ENCODE measurements around the gene LOXL3.

LOXL3 gene

DNA sequence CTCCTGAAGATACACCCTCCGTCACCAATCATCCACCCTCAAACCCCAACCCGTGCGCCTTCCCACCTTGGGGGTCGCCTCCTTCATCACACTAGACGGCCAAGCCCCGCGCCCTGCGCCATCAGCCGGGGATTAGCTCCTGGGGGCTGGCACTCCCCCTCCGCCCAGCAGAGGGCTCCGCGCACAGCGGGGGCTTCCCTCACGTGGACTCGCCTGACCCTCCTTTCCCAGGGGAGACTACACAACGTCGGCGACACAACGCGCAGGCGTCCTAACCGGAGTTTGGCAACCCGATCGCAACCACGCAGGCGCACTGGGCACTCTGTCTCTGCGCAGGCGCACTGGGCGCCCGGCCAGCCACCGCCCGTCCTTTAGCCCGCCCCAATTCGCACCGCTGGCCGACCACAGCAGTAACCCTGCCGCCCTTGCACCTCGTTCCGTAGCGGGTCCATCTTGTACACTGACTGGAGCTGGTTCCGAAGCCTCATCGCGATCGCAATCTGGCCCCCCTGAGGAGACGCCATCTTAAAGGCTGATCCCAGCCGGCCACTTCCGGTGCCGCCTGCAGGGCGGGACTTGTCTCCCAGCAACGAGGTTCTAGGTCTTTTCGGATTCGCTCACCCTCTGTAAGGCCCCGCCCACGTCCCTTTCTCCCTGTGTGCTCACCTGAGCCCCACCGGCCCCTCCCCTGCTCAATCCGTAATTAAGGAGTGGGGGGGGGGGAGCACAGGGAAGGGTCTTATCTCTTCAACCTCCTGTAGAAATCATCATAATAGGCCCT lies 46.4 kb downstream of the LOXL3 start, which contains the start of gene PCGF1:
Gene PCGF1 (minus strand): TSS at position 551 of the 781 bp plus-strand sequence. CDS start 27 bp downstream, at position 524.
- DNase-seq: peak; percentile 100

DNA sequence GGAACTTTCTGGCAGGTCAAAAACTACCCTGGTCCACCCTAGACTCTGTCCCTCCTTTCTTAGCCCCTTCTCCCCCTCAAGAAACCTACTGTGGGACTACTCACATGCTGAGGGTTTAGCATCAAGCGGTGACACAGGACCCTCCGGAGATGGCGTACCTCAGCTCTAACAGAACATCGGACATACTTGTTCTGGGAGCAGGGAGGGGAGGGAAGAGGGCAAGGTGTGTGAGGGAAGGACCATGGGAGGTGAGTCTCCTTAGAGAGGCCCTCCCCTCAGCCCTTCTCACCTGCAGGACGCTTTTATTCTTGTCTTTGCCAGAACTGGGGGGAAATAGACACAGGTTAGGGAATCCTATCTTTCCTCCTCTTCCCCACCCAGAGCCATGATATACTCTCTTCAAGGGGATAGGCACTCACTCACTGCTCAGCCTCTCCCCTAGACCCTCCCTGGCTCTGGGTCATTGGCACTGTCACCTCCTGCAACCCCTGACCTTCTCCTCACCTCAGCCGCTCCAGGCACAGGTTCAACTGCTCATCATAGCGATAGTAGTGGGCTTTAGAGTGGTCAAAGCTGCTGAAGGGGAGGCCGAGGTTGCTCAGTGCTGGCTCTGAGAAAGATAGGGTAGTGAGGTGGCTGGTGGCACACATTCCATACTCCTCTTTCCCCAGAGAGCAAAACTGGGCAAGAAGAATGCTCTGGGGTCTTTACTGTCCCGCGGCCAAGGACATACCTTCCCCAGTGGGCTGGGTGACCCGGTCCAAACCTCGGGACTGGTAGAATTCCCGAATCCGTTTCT lies 48.1 kb downstream of the LOXL3 start:
- no peak for DNase-seq

DNA sequence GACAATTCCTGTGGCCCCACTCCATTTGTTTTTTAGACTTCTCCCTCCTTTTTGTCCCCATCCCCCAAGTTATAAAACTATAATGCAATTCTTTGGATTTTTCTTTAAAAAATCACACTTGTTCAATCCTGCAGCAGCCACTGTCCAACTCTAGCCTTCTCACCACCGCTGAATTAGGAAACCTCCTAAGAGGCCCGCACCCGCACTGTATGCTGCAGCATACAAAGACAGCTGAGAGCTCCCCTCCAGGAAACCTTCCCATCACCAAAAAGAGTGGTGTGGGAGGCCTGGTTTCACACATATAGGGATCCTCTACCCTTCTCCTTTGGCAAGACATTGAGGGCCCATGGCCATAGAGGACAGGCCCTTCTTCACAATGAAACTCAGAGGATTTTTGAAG lies 49.2 kb downstream of the LOXL3 start:
- no peak for DNase-seq

DNA sequence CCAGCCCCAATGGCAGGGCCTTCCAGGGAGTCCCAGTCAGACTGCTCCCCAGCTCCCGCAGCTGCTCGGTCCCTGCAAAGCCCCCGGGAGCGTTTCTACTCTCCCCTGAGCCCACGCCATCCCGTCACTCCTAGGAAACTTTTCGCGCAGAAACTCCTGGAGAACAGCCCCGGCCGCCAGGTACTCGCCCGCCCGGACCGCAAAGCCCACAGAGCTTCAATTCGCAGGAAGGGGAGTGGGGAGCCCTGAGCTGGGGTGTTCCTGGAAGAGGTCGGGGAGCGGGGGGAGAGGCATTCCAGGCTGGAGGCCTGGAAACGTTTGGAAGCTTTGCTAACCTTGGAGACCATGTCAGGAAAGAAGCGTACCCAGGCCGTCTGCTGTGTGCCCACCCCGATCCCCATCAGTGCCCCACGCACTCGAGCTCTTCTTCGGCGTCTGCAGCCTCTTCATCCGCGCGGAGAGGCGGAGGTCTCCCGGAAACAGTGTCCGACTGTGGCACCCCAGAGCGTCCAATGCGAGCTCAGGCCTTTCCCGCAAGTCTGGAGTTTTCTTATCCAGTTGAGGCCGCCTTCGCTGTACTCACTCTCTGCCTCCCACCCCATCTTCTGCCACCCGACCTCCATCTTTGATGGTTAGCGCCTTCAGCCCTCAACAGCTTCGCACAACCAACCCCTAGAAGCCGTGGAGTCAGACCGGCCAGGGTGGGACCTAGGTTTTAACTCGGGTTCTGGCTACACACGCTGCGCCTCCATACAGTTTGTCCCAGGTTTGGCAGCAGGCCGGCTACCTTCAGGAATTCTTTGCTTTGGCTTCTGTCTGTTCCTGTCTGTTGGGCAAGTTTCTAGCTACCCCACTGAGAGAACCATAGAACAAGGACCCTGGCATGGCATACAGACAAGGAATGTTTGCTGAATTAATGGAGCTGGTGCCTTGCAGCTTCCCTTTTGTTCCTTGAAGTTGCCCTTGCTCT lies 50.0 kb downstream of the LOXL3 start:
- DNase-seq: peak; percentile 26

DNA sequence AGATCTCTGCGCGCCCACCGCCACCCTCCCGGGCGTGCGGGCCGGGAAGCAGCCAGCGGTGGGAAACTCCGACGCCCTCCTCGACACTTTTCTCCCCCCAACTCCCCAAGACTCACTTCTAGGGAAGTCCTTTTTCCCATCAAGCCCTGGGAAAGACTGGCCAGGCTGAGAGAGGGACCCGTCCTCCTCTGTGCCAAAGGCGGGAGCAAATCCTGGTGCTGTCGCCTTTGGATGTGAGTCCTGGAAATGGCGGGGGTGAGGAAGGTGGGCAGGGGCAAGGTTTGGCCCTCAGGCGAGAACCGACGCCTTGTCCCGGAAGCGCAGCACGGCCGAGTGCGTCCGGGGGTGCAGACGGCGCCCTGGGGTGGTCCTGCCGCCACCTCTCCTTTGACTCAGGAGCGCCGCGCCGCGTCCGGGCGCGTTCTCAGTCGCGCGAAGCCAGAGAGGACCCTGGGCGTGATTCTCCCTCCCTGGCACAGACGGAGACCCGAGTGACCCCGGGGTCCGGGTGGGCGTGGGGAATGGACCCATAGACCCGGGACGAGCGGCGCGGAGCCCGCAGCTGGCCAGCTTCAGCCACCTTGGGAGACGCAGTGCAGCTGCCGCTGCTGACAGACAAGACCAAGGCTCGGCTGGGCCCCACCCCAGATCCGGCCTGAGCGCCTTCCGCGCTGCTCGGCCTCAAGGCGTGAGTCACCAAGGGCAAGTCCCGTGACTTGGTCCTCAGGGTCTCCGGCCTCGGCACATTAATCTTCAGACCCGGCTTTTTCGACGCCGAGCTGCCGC lies 50.8 kb downstream of the LOXL3 start:
- DNase-seq: peak; percentile 70

DNA sequence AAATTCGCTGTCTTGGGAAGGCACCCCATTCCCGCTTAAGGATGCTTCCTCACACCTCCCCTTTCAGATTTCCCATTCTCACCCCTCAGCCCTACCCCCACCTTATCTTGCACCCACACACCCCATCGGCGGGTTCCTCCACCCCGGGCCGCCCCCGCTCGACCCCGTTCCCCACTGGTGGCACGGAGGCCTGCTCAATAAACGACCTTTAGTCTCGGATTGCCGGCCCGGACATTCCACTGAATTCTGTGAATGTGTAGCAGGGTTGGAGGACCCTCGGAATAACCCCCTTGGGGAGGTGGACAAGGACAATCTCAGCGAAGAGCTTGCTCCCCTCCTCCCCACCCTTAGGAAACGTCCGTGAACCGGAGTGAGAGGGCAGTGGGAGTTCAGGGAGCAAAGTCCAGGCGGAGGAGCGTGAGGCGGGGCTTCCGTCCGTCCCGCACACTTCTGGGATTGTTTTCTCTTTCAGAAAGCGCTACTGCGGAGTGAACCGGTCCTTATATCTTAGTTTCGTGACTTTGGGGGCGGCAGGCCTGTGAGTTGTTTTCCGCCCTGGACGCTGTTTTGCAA lies 51.5 kb downstream of the LOXL3 start:
- peak; percentile 48 for DNase-seq

DNA sequence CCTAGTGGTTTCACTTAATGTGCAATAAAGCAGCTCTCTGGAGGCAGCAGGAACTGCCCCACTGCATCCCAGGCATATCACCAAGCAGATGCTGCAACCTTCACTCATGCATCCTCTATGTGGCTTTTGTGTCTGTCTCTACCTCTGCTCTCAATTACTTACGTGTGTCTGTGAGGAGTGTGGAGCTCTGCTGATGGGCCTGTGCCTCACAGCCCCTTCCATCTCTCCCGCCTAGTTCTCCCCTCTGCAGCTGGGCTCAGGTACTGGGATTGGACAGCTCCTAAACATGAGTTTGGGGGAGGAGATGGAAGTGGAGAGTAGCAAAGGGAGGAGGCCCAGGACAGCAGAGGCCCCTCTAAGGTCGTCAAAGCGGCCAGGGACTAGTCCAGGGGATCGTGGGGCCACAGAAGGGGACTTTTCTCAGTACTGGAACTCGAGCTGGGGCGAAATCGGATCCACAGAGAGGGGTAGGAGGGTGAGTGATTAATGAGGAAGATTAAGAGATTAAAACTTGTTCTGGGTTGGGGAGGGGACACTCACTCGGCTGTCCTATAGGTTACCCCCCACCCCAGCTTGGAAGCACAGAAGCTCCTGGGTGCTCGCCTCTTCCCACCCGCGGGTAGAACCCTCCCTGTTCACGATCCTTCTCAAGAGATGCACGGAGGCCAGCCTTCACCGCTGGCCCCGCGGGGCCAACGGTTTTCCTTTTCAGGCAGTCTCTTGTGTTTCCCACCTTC lies 52.2 kb downstream of the LOXL3 start:
- DNase-seq: peak; percentile 43

DNA sequence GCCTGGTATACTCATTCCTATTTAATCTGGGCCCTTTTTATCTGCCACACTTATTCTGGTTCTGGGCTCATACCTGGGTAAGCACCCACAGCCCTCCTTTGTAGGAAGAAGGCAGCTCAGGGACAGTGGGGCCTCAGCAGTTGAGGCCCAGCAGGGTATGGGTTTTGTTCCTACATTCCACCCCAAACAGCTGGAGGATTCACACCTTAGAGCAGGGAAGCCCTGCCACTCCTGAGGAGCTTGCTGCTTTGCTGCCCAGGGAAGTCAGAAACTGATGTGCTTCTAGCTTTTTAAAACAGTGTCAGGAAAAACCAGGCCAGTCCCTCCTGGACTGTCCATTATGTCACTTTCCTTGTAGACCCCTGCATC lies 53.2 kb downstream of the LOXL3 start:
- DNase-seq: no peak

DNA sequence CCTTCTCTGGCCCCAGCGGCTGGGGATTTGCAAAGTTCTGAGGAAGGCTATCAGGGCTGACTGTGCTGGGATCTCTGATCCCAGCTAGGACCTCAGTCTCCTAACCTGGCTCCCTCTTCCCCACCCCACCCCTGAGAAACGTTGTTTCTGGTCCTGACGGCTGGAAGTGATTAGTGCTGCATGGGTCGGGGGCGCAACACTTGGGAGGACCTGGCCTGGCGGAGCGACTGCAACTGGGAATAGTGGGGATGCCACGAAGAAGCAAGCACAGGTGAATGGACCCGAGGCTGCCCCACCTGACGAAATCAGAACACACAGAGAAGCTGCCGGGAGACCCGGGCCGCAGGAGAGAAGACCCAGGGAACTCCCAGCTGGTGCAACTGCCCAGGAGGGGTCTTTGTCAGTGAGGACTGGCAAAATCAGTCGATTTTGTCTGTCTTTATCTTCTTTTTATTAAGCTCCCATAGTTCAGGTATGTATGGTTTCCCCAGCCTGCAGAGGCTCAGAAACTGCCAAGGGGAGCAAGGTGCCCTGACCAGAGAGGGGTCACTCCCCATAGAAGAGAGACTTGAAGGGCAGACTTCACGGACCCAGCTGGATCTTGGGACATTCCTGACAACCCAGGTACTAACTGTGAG lies 53.7 kb downstream of the LOXL3 start:
- DNase-seq: no peak

DNA sequence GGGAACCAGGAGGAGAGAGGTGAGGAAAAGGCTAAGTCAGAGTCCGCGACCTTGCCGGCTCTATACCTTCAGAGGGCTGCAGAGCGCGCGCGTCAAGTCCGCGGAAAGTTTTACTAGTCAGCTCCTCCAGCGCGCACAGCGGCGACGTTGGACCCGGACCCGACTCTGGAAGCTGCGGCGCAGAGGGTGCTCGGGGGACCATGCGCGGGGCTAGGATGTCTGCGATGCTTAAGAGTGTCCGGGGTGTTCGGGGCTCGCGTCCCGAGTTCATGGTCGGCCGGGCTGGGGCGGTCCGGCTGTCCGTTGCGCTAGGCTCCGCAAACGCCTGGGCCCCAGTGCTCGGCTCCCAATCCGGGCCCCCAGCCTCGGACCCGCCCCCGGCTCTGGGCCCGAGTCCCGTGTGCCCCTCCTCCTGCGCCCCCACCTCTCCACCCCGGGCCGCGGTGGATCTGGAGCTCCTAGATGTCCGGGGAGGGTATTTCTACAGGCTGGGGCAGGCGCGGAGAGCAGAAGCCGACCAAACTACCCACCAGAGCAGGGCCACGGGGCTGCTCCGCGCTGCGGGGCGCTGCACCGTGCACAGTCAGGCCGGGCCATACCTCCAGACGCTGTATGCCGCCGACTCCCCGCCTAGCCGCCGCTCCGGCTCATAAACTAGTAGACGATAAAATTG lies 54.3 kb downstream of the LOXL3 start, which contains the start of gene LBX2:
Gene LBX2 (minus strand): TSS at position 337 of the 673 bp plus-strand sequence. CDS start 66 bp downstream, at position 271.
- peak; percentile 66 for DNase-seq

DNA sequence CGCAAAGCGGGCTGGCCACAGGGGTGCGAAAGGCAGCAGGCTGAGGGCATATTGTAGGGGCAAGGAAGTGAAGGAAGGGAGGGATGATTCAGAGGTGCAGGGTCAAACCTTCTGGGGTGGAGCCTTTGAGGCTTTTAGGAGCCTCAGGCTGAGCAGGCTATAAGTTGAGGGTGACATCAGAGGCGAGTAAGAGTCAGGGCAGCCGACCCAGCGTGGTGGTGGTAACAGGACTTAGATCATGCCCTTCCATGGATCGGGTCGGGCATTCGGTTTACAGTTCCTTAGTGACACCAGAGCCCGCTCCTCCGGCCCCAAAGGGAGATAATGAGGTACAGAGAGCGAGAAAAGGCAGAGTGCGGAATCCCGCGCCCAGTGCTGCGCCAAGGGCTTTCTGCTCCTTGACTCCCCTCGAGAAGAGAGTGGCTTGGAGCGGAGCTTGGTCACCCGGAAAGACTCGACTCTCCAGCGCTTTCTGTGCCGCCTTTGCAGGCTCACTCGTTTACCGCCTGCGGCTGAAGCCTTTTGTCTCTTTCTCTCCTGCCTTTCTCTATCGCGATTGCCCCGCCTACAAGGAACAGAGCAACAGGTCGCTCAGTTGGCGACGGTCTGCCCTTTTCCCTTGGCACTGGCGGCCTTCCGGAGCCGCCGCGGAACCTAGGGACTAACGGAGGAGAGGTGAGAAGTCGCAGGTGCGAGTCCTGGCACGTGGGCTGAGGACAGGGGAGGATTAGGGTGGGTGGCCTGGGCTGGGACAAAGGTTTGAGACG lies 55.1 kb downstream of the LOXL3 start:
- peak; percentile 77 for DNase-seq

DNA sequence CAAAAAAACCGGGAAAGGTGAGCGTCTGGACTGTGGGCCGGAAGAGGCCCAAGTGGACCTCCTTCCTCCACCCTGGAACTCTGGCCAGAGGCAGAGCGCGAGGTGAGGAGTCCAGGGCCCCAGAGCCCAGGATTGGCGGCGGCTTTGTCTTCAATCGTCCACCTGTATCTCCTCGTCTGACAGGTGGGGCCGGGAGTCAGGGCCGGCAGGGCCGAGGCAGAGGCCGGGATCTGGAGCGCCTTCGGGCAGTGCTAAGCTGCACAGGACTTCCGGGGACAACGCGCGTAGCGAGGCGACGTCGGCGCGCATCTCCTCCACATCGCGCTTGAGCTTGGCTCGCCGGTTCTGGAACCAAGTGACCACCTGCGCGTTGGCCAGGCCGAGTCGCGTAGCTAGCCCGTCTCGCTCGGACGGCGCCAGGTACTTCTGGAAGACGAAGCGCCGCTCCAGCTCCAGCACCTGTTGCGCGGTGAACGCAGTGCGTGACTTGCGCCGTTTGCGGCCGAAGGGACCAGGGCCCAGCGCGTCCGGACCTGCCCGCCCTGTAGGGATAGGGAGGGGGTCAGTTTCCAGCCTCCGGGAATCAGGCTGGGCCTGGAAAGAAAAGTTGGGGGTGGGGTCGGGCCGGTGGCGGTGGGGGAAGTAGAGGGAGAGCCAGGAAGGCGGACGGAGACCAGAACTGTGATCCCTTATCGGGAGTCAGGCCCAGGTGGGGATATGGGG lies 55.8 kb downstream of the LOXL3 start:
- peak; percentile 53 for DNase-seq

DNA sequence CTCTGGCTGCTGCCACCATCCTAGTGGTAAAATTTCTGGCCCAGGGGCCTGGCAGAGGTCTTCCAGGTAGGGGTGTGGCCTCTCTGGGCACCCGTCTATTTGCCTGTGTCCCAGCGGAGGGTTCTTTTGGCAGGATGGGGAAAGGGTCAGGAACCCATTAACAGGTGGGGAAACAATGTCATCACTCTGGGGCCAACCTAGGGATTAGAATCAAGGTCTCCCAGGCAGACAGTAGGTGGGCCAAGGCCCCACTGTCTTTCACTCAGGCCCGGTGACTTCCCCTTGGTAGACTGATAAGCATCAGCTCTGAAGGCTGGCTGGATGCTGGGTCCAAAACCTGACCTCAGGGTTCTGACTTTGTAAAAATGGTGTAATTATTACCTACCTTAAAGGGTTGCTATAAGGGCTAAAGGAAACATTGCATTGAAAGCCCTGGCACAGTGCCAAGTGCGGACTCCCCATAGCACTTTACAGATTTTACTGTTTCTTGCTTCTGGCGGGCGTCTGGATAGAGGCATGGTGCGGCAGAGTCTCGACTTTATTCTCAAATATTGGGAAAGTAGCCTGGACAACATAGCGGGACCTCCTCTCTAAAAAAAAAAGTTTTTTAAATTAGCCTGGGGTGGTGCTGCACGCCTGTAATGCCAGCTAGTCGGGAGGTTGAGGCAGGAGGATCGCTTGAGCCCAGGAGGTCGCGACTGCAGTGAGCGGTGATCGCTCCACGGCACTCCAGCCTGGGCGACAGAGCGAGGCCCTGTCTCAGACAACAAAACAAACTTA lies 56.6 kb downstream of the LOXL3 start:
- DNase-seq: no peak

DNA sequence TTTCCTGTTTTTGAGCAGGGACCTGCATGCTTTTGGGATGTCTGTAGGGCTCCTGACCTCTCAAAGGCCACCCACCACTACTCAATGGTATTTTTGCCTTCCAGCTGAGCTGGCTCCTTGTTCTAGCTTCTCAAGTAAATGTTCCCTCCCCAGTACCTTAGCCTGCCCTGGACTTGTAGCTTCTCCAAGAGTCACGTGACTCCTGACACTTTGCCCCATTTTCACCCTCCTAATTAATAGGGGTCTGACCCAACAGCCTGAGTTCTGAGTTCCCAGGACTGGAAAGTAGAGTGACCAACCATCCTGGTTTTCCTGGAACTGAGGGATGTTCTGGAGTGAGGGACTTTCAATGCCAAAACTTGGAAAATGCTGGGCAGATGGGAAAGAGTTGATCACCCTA lies 58.3 kb downstream of the LOXL3 start:
- DNase-seq: no peak

DNA sequence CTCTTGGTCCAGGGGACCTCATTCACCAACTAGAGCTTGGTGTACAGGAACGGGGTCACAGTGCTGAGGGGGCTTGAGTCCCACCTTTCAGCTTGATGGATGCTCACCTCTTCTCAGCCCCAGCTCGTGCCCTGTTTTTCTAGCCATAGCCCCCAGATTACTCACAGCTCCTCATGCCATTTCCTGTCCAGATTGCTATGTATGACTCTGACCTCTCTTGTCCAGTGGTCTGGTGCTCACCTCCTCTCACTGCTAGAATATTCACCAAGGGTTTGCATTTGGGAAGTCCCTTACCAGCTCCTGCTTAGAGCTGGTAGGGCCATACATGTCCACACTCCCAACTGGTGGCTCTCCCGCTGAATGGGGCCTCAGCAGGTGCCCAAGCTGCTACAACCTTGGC lies 60.2 kb downstream of the LOXL3 start:
- DNase-seq: no peak

DNA sequence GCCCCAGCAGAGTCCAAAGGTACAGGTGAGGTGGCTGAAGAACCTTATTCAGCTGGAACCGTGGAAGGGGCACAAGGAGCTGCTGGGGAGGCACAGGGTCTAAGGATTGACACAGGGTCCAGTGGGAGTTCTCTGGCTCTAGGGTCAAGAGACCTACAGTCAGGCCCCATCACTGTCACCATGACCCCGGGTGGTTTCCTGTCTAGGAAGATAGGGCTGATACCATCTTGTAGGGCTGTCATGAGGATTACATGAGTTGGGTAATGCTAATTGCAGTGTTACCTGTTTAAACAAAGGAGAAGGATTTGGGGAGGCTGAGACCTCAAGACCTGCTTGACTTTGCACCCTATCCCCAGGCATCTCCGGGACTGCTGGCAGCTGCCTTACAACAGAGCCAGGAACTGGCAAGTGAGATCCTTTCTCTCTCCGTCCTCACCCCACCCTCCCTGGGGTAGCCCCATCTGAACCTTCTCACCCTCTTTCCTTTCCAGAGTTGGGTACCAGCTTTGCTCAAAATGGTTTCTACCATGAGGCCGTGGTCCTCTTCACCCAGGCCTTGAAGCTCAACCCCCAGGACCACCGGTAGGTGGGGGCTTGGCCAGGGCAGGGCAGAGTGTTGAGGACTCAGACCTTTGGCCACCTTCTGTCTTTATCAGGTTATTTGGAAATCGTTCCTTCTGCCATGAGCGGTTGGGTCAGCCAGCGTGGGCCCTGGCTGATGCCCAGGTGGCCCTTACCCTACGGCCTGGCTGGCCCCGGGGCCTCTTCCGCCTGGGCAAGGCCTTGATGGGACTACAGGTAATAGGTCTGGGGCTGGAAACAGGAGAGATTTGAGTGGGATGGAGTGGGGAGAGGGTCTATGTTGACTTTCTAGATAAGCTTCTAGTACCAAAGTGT lies 61.8 kb downstream of the LOXL3 start:
- no peak for DNase-seq

Data from eye (tissue), 1 donor.